Posterior vena cava (tissue), 2 donors: ENCODE data around the gene ATXN7L3. TPM values are rescaled to one million over a fixed set of nuclear protein-coding genes. Genes with fewer than 3 reads are reported as not detected.

ENCODE experiments used
- DNase-seq: peaks from one replicate; pipeline ENCODE4 v3.0.0-alpha.2; 2020; ENCODE audit warnings: low spot score
- intact Hi-C, 2 donors: fragments of 100-400 bp; cut with DNase I; formaldehyde crosslinking; loops; one replicate each; pipeline versions ENCODE4 v1.14.1 to v1.14.2; 2022 to 2023
- total RNA-seq, 2 donors: library from RNA; stranded (reverse); fragmentation: NEBNext Ultra II Directional; extraction: Animal tissue kit (Norgen Biotek cat#: 25700); gene quantifications; one replicate each; pipeline ENCODE4 v1.2.1, GENCODE V29; 2021
- donor health status: DM: yes; HTN: yes; CAD: no.
- donor health status: DM: yes; HTN: yes; CAD: no.

ATXN7L3 gene
- total RNA-seq, 2 donors from 2014 or later: 49.2 to 61.9 TPM

- intact Hi-C loops: no loop called here
- peak; percentile 93 for DNase-seq
These were observed 19.5 kb upstream of the ATXN7L3 start for GRCh38 chr17:44219108-44219615.

- DNase-seq: peak; percentile 96
- intact Hi-C loops: no loop called here
These were observed 18.8 kb upstream of the ATXN7L3 start for GRCh38 chr17:44218344-44219107.

- intact Hi-C loops: no loop called here
These were observed 18.2 kb upstream of the ATXN7L3 start for GRCh38 chr17:44217738-44218343.

GRCh38 chr17:44216694-44217093 is 17.0 kb upstream of the ATXN7L3 start:
- intact Hi-C loops: no loop called here
- no peak for DNase-seq

More at GRCh38 chr17:44217738-44218343, 18.2 kb upstream of the ATXN7L3 start:
- no peak for DNase-seq

GRCh38 chr17:44216173-44216572 is 16.5 kb upstream of the ATXN7L3 start:
- intact Hi-C loops: no loop called here
- DNase-seq: no peak

GRCh38 chr17:44214896-44215295 is 15.2 kb upstream of the ATXN7L3 start:
- intact Hi-C loops: no loop called here

GRCh38 chr17:44214230-44214494 is 14.5 kb upstream of the ATXN7L3 start:
- intact Hi-C loops: no loop called here
- no peak for DNase-seq

More at GRCh38 chr17:44214896-44215295, 15.2 kb upstream of the ATXN7L3 start:
- DNase-seq: no peak

GRCh38 chr17:44213403-44214229 is 13.9 kb upstream of the ATXN7L3 start:
- DNase-seq: no peak
- intact Hi-C loops: loop anchor here in 1 of 2 donors (2.0 kb wide), 1 partner anchor 111 kb away; the partner anchor contains the start of gene SLC25A39

GRCh38 chr17:44212507-44213402 is 13.1 kb upstream of the ATXN7L3 start:
- intact Hi-C loops: loop anchor here in 1 of 2 donors (2.0 kb wide), 1 partner anchor 112 kb away; the partner anchor contains the start of gene SLC25A39
- no peak for DNase-seq

GRCh38 chr17:44211281-44212265 is 11.9 kb upstream of the ATXN7L3 start:
- no peak for DNase-seq
- intact Hi-C loops: loop anchor here (2.0 kb wide), 2 partner anchors 113 to 119 kb away; partner anchors contain the start of gene SLC25A39 (in 1 of the 2)

- intact Hi-C loops: loop anchor here in 1 of 2 donors (2.0 kb wide), 1 partner anchor 120 kb away; no protein-coding TSS in a partner anchor
- DNase-seq: peak; percentile 97
These were observed 10.9 kb upstream of the ATXN7L3 start for GRCh38 chr17:44210342-44211192.

- intact Hi-C loops: loop anchor here in 1 of 2 donors (2.0 kb wide), 1 partner anchor 121 kb away; no protein-coding TSS in a partner anchor
- no peak for DNase-seq
These were observed 10.2 kb upstream of the ATXN7L3 start for GRCh38 chr17:44209786-44210341.

- intact Hi-C loops: no loop called here
- DNase-seq: no peak
These were observed 8.1 kb upstream of the ATXN7L3 start for GRCh38 chr17:44207743-44208142.

GRCh38 chr17:44207319-44207718 is 7.6 kb upstream of the ATXN7L3 start:
- DNase-seq: no peak
- intact Hi-C loops: no loop called here

GRCh38 chr17:44206825-44207155 is 7.1 kb upstream of the ATXN7L3 start:
- DNase-seq: no peak
- intact Hi-C loops: no loop called here
